Thyroid gland (tissue), 4 donors: Measurements from ENCODE around the gene SPOCK1. TPM values are rescaled to one million over a fixed set of nuclear protein-coding genes. Genes with fewer than 3 reads are reported as not detected.

Source experiments
- DNase-seq, 2 donors: peaks; one replicate each; pipeline ENCODE4 v3.0.0-alpha.2; 2019
- H3K27ac ChIP-seq, 3 donors: fragments of 200-600 bp; sonication (generic); 1 replicate in 2 of 3; 2 replicates in 1 of 3; pipeline ENCODE4 v1.5.1; 2016 to 2019; ENCODE audit warnings: mild to moderate bottlenecking in 1 of 3, moderate library complexity in 1 of 3
- H3K27me3 ChIP-seq: fragments of 200-600 bp; sonication (generic); one replicate; pipeline ENCODE4 v1.5.1; 2019
- H3K36me3 ChIP-seq, 2 donors: fragments of 200-600 bp; sonication (generic); one replicate each; pipeline ENCODE4 v1.5.1; 2016 to 2019
- H3K4me1 ChIP-seq, 2 donors: fragments of 200-600 bp; sonication (generic); one replicate each; pipeline ENCODE4 v1.5.1; 2017 to 2019
- H3K4me3 ChIP-seq, 3 donors: fragments of 200-600 bp; sonication (generic); replicated peaks in 1 of 3; 1 replicate in 2 of 3; 2 replicates in 1 of 3; pipeline ENCODE4 v1.5.1; 2016; ENCODE audit warnings: mild to moderate bottlenecking in 1 of 3
- H3K9me3 ChIP-seq: fragments of 200-600 bp; sonication (generic); one replicate; pipeline ENCODE4 v1.5.1; 2017
- CTCF ChIP-seq, 6 experiments: fragments of 200-600 bp in 3 of 6; fragments of 450-650 bp in 3 of 6; sonication (generic) in 3 of 6; IDR thresholded peaks; one replicate each; pipeline ENCODE4 v1.5.1; 2016 to 2019; ENCODE audit warnings: antibody characterized with exemption in 6 of 6, mild to moderate bottlenecking in 2 of 6, inconsistent platforms in 1 of 6, moderate library complexity in 1 of 6
- POLR2A ChIP-seq, 2 donors: fragments of 450-650 bp; IDR thresholded peaks; one replicate each; pipeline ENCODE4 v1.6.1; 2017; ENCODE audit warnings: antibody characterized with exemption in 2 of 2, mild to moderate bottlenecking in 2 of 2, moderate library complexity in 1 of 2
- WGBS, 2 donors: methylation state at CpG; one replicate each; pipeline ENCODE4 v1.1.5; 2017; 5-methylcytosine and 5-hydroxymethylcytosine counted together
- intact Hi-C: fragments of 100-400 bp; cut with DNase I; formaldehyde crosslinking; loops from one replicate; pipeline ENCODE4 v1.15.1; 2023
- total RNA-seq, 4 donors: library from RNA; depleted of rRNA; stranded (reverse); fragments of >200 nt; gene quantifications; one replicate each; pipeline ENCODE4 v1.2.3, GENCODE V29; 2016

The SPOCK1 gene
- total RNA-seq, 4 donors from 2014 or later = 15.8 to 34.1 (median 27.5) TPM

DNA sequence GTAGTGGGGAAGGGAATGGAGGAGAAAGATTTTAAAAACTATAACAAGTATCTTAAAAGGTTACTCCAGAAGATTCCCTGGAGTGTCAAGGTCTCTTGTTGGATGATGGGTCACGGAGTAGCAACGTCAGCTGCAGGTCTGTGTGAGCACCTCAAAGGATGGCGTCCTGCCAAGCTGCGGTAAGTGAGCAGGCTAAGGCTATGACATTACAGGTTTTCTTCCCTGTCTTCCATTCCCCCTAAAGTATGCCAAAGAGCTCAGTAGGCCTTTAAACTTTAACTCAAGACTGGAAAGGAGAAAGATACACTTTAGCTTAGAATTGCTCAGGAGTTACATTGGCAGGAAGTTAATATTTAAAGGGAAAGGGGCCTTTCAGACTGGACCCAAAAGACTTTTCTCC, 17.5 kb downstream of the SPOCK1 start:
- no peaks in the 10 kb centered on the region for H3K9me3 ChIP-seq
- WGBS, 2 donors = 47 to 64% methylated on average over 4 of the region's 4 CpGs
- no peak overlapping the region for H3K27ac ChIP-seq
- TF ChIP-seq POLR2A (IDR thresholded peaks at IDR 0.05) (no peak), CTCF (IDR thresholded peaks at IDR 0.05) (no peak)
- no peak overlapping the region for H3K4me3 ChIP-seq
- peaks cover 0 to 11% of the 10 kb centered on the region in 2 donors for H3K4me1 ChIP-seq
- intact Hi-C loops = no loop called here
- no peaks in the 10 kb centered on the region for H3K36me3 ChIP-seq
- DNase-seq = peak; percentile 41 to 43
- no peaks in the 10 kb centered on the region for H3K27me3 ChIP-seq

DNA sequence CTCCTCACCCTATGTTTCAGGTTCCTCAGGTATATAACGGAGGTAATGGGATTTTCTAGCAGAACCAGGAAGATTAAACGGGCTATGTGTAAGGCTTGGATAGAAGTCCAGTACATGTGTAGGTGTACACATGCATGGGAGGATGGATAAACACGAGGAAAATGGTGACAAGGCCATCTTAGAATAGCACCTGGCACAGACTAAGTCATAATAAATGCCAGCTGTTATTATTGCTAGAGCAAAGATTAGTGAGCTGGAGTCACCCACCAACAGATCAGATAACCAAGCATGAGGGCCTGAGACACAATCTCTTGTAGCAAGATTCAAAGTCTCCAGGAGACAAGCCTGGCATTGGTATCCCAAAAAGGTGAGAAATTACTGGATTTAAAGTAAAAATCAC, 21.1 kb downstream of the SPOCK1 start:
- 66 to 75% methylated on average over 3 of the region's 3 CpGs for WGBS, 2 donors

GRCh38 chr5:137470921-137471220, 28.3 kb downstream of the SPOCK1 start:
- H3K9me3 ChIP-seq = no peaks in the 10 kb centered on the region
- H3K4me1 ChIP-seq = peaks cover 6 to 8% of the 10 kb centered on the region in 2 donors
- WGBS, 2 donors = 87 to 88% methylated on average over 4 of the region's 4 CpGs
- no peaks in the 10 kb centered on the region for H3K27me3 ChIP-seq
- no peaks in the 10 kb centered on the region for H3K36me3 ChIP-seq
- H3K27ac ChIP-seq = no peak overlapping the region
- TF ChIP-seq POLR2A (IDR thresholded peaks at IDR 0.05) (no peak), CTCF (IDR thresholded peaks at IDR 0.05) (no peak)
- no peak overlapping the region for H3K4me3 ChIP-seq
- intact Hi-C loops = no loop called here
- DNase-seq = no peak

More for the DNA sequence above, 21.1 kb downstream of the SPOCK1 start:
- no peak overlapping the region for H3K4me3 ChIP-seq
- H3K27me3 ChIP-seq = no peaks in the 10 kb centered on the region
- no peak overlapping the region for H3K27ac ChIP-seq
- no peaks in the 10 kb centered on the region for H3K9me3 ChIP-seq
- no peaks in the 10 kb centered on the region for H3K36me3 ChIP-seq
- intact Hi-C loops = no loop called here
- peaks cover 0 to 11% of the 10 kb centered on the region in 2 donors for H3K4me1 ChIP-seq
- TF ChIP-seq POLR2A (IDR thresholded peaks at IDR 0.05) (no peak), CTCF (IDR thresholded peaks at IDR 0.05) (no peak)
- no peak for DNase-seq

DNA sequence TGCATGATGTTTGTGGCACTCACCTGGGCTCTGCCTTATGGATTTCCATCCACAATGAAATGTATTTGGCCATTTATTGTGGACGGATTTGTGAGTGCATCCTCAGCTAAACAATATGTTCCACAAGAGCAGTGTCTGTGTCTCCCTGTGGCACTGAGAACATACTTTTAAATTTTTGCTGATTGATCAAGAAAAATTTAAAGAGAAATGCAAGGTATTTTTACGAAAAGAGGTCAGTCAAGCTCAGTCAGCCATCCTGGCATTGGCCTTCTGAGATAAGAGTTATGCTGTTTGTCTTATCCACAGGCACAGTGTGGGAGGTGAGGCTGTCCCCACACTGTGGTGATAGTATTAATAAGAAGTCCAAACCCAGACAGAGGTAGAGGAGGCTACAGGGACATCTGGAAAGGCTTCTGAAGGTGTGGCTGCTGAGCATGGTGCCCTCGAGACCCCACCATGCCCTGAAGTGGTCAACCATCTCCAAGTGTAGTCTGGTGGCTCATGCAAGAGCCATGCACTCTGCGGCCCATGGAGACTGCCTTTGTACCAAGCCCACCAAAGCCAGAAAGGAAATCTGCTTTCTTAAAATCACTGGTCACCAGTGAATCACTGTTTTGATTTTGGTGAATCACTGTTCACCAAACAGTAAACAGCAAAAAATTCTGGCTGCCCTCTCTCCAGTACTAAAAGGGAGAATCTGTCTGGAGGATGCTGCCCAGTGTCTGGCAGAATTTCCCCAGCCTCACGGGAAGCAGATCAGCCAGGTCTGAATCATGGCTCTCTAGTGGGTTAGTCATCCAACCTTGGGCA, 28.8 kb downstream of the SPOCK1 start:
- 69 to 88% methylated on average over 5 of the region's 5 CpGs for WGBS, 2 donors
- TF ChIP-seq POLR2A (IDR thresholded peaks at IDR 0.05) = no peak
- no peak for TF ChIP-seq CTCF (IDR thresholded peaks at IDR 0.05)
- Histone ChIP-seq H3K4me3 (no peak overlapping the region), H3K4me1 (peaks cover 6 to 12% of the 10 kb centered on the region in 2 donors), H3K27ac (no peak overlapping the region), H3K27me3 (no peaks in the 10 kb centered on the region), H3K36me3 (no peaks in the 10 kb centered on the region), H3K9me3 (no peaks in the 10 kb centered on the region)
- DNase-seq = peak in 1 of 2 donors; percentile 13
- intact Hi-C loops = no loop called here

GRCh38 chr5:137466889-137467288, 32.2 kb downstream of the SPOCK1 start:
- peak; percentile 84 to 85 for DNase-seq
- Histone ChIP-seq H3K27ac (no peak overlapping the region), H3K4me1 (peaks cover 12 to 18% of the 10 kb centered on the region in 2 donors), H3K36me3 (no peaks in the 10 kb centered on the region), H3K27me3 (no peaks in the 10 kb centered on the region), H3K4me3 (no peak overlapping the region), H3K9me3 (no peaks in the 10 kb centered on the region)
- intact Hi-C loops = no loop called here
- 38 to 40% methylated on average over 3 of the region's 3 CpGs for WGBS, 2 donors
- TF ChIP-seq POLR2A (IDR thresholded peaks at IDR 0.05) (no peak), CTCF (IDR thresholded peaks at IDR 0.05) (no peak)
